WTC11 (cell line): ENCODE measurements around the gene QSOX2. TPM values are rescaled to one million over a fixed set of nuclear protein-coding genes. Genes with fewer than 3 reads are reported as not detected.

ENCODE experiments used
- ATAC-seq: fragments of 200-7000 bp; cut with Tn5 transposase; 2 replicates; pipeline ENCODE4 v1.10.0; 2021; ENCODE audit warnings: mild to moderate bottlenecking, moderate library complexity
- CTCF ChIA-PET: fragments of 300-600 bp; sonication (Branson Sonifier 250); formaldehyde crosslinking; loops from one replicate; lab custom pipeline; 2021; ENCODE audit warnings: antibody characterized with exemption; lab: Charles Lee
- POLR2A ChIA-PET: fragments of 350-600 bp; sonication (Branson Sonifier 250); formaldehyde crosslinking; loops from one replicate; lab custom pipeline; 2021; ENCODE audit warnings: antibody characterized with exemption; lab: Charles Lee
- DNase-seq: peaks from one replicate; pipeline ENCODE4 v3.0.0; 2021; ENCODE audit warnings: low spot score
- H3K27ac Mint-ChIP-seq: 2 replicates; pipeline ENCODE4 v1.8.0; 2021; ENCODE audit warnings: mixed read lengths
- H3K27me3 Mint-ChIP-seq: 2 replicates; pipeline ENCODE4 v1.8.0; 2021; ENCODE audit warnings: low read depth, mild to moderate bottlenecking, moderate library complexity, mixed read lengths
- H3K36me3 Mint-ChIP-seq: 2 replicates; pipeline ENCODE4 v1.8.0; 2021; ENCODE audit warnings: mixed read lengths
- H3K4me1 Mint-ChIP-seq: 2 replicates; pipeline ENCODE4 v1.8.0; 2022; ENCODE audit warnings: mixed read lengths
- H3K4me3 Mint-ChIP-seq: 2 replicates; pipeline ENCODE4 v1.8.0; 2021; ENCODE audit warnings: mild to moderate bottlenecking, moderate library complexity, mixed read lengths
- H3K9me3 Mint-ChIP-seq: 2 replicates; pipeline ENCODE4 v1.8.0; 2021; ENCODE audit warnings: mixed read lengths
- ATF3 ChIP-seq: sonication (generic); formaldehyde crosslinking; conservative IDR thresholded peaks from 2 replicates; pipeline ENCODE4 v1.8.1; 2022; ENCODE audit warnings: mild to moderate bottlenecking, missing genetic modification reagents
- E2F4 ChIP-seq: sonication (generic); formaldehyde crosslinking; IDR thresholded peaks from 2 replicates; pipeline ENCODE4 v1.8.1; 2022; ENCODE audit warnings: low read depth, mild to moderate bottlenecking, moderate library complexity, missing genetic modification reagents, borderline replicate concordance
- ETV6 ChIP-seq: sonication (generic); formaldehyde crosslinking; IDR thresholded peaks from 2 replicates; pipeline ENCODE4 v1.8.1; 2022; ENCODE audit warnings: mild to moderate bottlenecking, missing genetic modification reagents
- FOXJ3 ChIP-seq: sonication (generic); formaldehyde crosslinking; IDR thresholded peaks from 2 replicates; pipeline ENCODE4 v1.9.0; 2021; ENCODE audit warnings: missing genetic modification reagents, mild to moderate bottlenecking, borderline replicate concordance
- FOXK1 ChIP-seq: sonication (generic); formaldehyde crosslinking; IDR thresholded peaks from 2 replicates; pipeline ENCODE4 v1.8.0; 2022; ENCODE audit warnings: mild to moderate bottlenecking, moderate library complexity, missing genetic modification reagents
- FOXP1 ChIP-seq: sonication (generic); formaldehyde crosslinking; IDR thresholded peaks from 2 replicates; pipeline ENCODE4 v1.8.0; 2022; ENCODE audit warnings: missing genetic modification reagents, mild to moderate bottlenecking, moderate library complexity, borderline replicate concordance
- GABPB1 ChIP-seq: sonication (generic); formaldehyde crosslinking; IDR thresholded peaks from 2 replicates; pipeline ENCODE4 v1.8.1; 2023; ENCODE audit warnings: mild to moderate bottlenecking, missing genetic modification reagents
- MXD4 ChIP-seq: fragments of 250-450 bp; sonication (Bioruptor Pico); IDR thresholded peaks from 2 replicates; pipeline ENCODE4 v1.8.0; 2021; ENCODE audit warnings: mild to moderate bottlenecking, moderate library complexity, borderline replicate concordance
- MYBL2 ChIP-seq: sonication (generic); formaldehyde crosslinking; IDR thresholded peaks from 2 replicates; pipeline ENCODE4 v1.8.1; 2023; ENCODE audit warnings: mild to moderate bottlenecking, moderate library complexity, missing genetic modification reagents
- NR3C1 ChIP-seq: sonication (generic); formaldehyde crosslinking; conservative IDR thresholded peaks from 2 replicates; pipeline ENCODE4 v1.8.1; 2023; ENCODE audit warnings: low read depth, mild to moderate bottlenecking, missing genetic modification reagents
- RELA ChIP-seq: sonication (generic); formaldehyde crosslinking; IDR thresholded peaks from 2 replicates; pipeline ENCODE4 v1.8.1; 2022; ENCODE audit warnings: missing genetic modification reagents, mild to moderate bottlenecking, borderline replicate concordance
- RORB ChIP-seq: fragments of 250-450 bp; sonication (Bioruptor Pico); IDR thresholded peaks from 2 replicates; pipeline ENCODE4 v1.9.0; 2021; ENCODE audit warnings: mild to moderate bottlenecking
- SOX15 ChIP-seq: fragments of 250-450 bp; sonication (Bioruptor Pico); IDR thresholded peaks from 2 replicates; pipeline ENCODE4 v1.9.0; 2021; ENCODE audit warnings: mild to moderate bottlenecking
- TCF7 ChIP-seq: sonication (generic); formaldehyde crosslinking; IDR thresholded peaks from 2 replicates; pipeline ENCODE4 v1.8.0; 2022; ENCODE audit warnings: mild to moderate bottlenecking, low read depth, missing genetic modification reagents, moderate library complexity
- TEAD1 ChIP-seq: sonication (generic); formaldehyde crosslinking; IDR thresholded peaks from 2 replicates; pipeline ENCODE4 v1.8.0; 2022; ENCODE audit warnings: mild to moderate bottlenecking, missing genetic modification reagents
- TP53 ChIP-seq: sonication (generic); formaldehyde crosslinking; IDR thresholded peaks from 2 replicates; pipeline ENCODE4 v1.8.1; 2023; ENCODE audit warnings: mild to moderate bottlenecking, missing genetic modification reagents
- ZBTB21 ChIP-seq: sonication (generic); formaldehyde crosslinking; IDR thresholded peaks from 2 replicates; pipeline ENCODE4 v1.8.1; 2023; ENCODE audit warnings: mild to moderate bottlenecking, missing genetic modification reagents, borderline replicate concordance
- total RNA-seq: library from RNA; stranded (reverse); gene quantifications from 3 replicates; pipeline ENCODE4 v1.2.3, GENCODE V29; 2021
- TF ChIP-seq, protein P1 (sequence below): fragments of 200-600 bp; IDR thresholded peaks from 2 replicates; pipeline ENCODE4 v1.8.0; 2022; ENCODE audit warnings: antibody characterized with exemption
- TF ChIP-seq, protein P2 (sequence below): sonication (generic); formaldehyde crosslinking; IDR thresholded peaks from 2 replicates; pipeline ENCODE4 v1.8.0; 2022; ENCODE audit warnings: mild to moderate bottlenecking, missing genetic modification reagents
- TF ChIP-seq, protein P3 (sequence below): sonication (generic); formaldehyde crosslinking; IDR thresholded peaks from 2 replicates; pipeline ENCODE4 v1.8.1; 2022; ENCODE audit warnings: mild to moderate bottlenecking, missing genetic modification reagents, moderate library complexity, borderline replicate concordance

The QSOX2 gene
- total RNA-seq, 1 experiment from 2014 or later: 33.2 TPM

DNA sequence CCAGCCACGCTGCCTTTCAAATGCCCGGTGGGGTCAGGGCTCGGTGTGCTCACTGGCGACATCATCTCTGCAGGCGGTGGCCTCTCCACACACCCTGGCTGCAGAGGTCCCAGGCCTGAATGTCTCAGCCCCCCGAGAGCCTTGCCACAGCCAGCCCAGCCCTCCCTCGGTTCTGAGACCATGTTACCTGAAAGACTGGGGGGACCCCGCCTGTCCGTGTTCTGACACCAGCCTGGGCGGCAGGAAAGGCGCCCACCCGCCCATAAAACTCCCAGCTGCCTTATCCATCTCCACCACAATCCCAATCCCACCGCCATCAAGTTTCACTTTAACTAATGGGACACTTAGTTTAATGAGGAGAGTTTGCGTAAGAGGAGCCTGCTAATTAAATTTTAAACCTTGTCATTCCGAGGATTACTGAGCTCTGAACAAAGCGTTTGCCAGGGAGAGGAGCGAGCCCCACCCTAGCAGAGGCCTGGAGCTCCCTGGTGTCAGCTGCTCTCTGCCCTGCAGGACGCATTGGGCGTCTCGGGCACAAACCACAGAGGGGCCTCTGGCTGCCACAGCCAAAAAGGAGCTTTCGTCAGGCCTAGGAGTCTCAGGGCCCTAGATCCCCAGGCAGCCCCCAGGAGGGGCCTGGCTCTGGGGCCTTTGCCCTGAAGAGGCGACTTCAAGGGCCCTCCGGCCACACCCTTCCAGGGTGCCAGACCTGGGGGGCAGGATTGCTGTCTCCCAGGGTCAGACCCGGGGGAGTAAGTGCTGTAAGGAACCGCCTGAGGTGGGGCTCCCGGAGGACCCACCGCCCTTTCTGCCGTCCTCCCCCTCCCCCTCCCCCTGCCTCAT is 56.0 kb downstream of the QSOX2 start:
- Mint-ChIP-seq H3K9me3 (no peaks in the 10 kb centered on the region), H3K4me3 (no peak overlapping the region), H3K4me1 (peaks cover 7% of the 10 kb centered on the region; the same call in 1 of the 2 replicates), H3K27ac (no peak overlapping the region), H3K27me3 (peaks cover 45% of the 10 kb centered on the region), H3K36me3 (no peaks in the 10 kb centered on the region)
- CTCF ChIA-PET: interaction anchor here (0.7 to 1.6 kb wide), 4 partner anchors 12 to 38 kb away, joined by 3 to 11 read pairs (median 4); no protein-coding TSS in a partner anchor
- no peak for TF ChIP-seq ZBTB21 (CRISPR knock-in tag)
- POLR2A ChIA-PET: interaction anchor here (1.3 kb wide), 1 partner anchor 17 kb away, joined by 5 read pairs; no protein-coding TSS in a partner anchor
- DNase-seq (peak; percentile 9), ATAC-seq (no peak)

GRCh38 chr9:136187683-136188586 is 57.7 kb downstream of the QSOX2 start:
- H3K27ac Mint-ChIP-seq: no peak overlapping the region
- ATAC-seq (no peak), DNase-seq (peak; percentile 12)
- ChIA-PET POLR2A (interaction anchor here (0.6 kb wide), 1 partner anchor 29 kb away, joined by 5 read pairs; no protein-coding TSS in a partner anchor), CTCF (interaction anchor here (0.6 to 6.5 kb wide), 4 partner anchors 16 to 94 kb away, joined by 3 to 35 read pairs (median 6); no protein-coding TSS in a partner anchor)
- peaks cover 29% of the 10 kb centered on the region for H3K27me3 Mint-ChIP-seq
- H3K4me3 Mint-ChIP-seq: no peak overlapping the region
- TF ChIP-seq GABPB1 (CRISPR knock-in tag): no peak
- no peak for TF ChIP-seq FOXP1
- TF ChIP-seq, protein P1, sequence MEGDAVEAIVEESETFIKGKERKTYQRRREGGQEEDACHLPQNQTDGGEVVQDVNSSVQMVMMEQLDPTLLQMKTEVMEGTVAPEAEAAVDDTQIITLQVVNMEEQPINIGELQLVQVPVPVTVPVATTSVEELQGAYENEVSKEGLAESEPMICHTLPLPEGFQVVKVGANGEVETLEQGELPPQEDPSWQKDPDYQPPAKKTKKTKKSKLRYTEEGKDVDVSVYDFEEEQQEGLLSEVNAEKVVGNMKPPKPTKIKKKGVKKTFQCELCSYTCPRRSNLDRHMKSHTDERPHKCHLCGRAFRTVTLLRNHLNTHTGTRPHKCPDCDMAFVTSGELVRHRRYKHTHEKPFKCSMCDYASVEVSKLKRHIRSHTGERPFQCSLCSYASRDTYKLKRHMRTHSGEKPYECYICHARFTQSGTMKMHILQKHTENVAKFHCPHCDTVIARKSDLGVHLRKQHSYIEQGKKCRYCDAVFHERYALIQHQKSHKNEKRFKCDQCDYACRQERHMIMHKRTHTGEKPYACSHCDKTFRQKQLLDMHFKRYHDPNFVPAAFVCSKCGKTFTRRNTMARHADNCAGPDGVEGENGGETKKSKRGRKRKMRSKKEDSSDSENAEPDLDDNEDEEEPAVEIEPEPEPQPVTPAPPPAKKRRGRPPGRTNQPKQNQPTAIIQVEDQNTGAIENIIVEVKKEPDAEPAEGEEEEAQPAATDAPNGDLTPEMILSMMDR: no peak
- TF ChIP-seq FOXK1 (CRISPR knock-in tag): no peak
- no peak for TF ChIP-seq TCF7
- no peak for TF ChIP-seq RORB (CRISPR knock-in tag)
- TF ChIP-seq TP53 (CRISPR knock-in tag): no peak
- no peak for TF ChIP-seq TEAD1
- TF ChIP-seq FOXJ3: no peak
- TF ChIP-seq, protein P2, sequence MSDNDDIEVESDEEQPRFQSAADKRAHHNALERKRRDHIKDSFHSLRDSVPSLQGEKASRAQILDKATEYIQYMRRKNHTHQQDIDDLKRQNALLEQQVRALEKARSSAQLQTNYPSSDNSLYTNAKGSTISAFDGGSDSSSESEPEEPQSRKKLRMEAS: no peak
- TF ChIP-seq NR3C1 (CRISPR knock-in tag): no peak
- no peak for TF ChIP-seq RELA
- TF ChIP-seq, protein P3, sequence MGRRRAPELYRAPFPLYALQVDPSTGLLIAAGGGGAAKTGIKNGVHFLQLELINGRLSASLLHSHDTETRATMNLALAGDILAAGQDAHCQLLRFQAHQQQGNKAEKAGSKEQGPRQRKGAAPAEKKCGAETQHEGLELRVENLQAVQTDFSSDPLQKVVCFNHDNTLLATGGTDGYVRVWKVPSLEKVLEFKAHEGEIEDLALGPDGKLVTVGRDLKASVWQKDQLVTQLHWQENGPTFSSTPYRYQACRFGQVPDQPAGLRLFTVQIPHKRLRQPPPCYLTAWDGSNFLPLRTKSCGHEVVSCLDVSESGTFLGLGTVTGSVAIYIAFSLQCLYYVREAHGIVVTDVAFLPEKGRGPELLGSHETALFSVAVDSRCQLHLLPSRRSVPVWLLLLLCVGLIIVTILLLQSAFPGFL: no peak
- no peak for TF ChIP-seq SOX15 (CRISPR knock-in tag)
- no peak for TF ChIP-seq MYBL2 (CRISPR knock-in tag)
- TF ChIP-seq ATF3 (CRISPR knock-in tag): no peak
- no peak for TF ChIP-seq MXD4 (CRISPR knock-in tag)
- TF ChIP-seq E2F4 (CRISPR knock-in tag): no peak
- TF ChIP-seq ETV6 (CRISPR knock-in tag): no peak
- TF ChIP-seq ZBTB21 (CRISPR knock-in tag): no peak
- H3K36me3 Mint-ChIP-seq: no peaks in the 10 kb centered on the region
- no peaks in the 10 kb centered on the region for H3K9me3 Mint-ChIP-seq
- peaks cover 7% of the 10 kb centered on the region; the same call in 1 of the 2 replicates for H3K4me1 Mint-ChIP-seq
